Tibial nerve (tissue), 4 donors: ENCODE measurements around the gene PPP4R1. TPM values are rescaled to one million over a fixed set of nuclear protein-coding genes. Genes with fewer than 3 reads are reported as not detected.

ENCODE experiments used
- DNase-seq, 2 donors: peaks; one replicate each; pipeline ENCODE4 v3.0.0-alpha.2; 2019; ENCODE audit warnings: low spot score in 2 of 2
- H3K27ac ChIP-seq, 4 donors: fragments of 200-600 bp; sonication (generic) in 3 of 4; one replicate each; pipeline ENCODE4 v1.5.1; 2017 to 2019; ENCODE audit warnings: mild to moderate bottlenecking in 1 of 4
- H3K27me3 ChIP-seq, 2 donors: fragments of 200-600 bp; sonication (generic) in 1 of 2; one replicate each; pipeline versions ENCODE4 v1.5.1 to v1.6.0; 2017 to 2019
- H3K36me3 ChIP-seq, 3 donors: fragments of 200-600 bp; sonication (generic); one replicate each; pipeline ENCODE4 v1.5.1; 2018 to 2019
- H3K4me1 ChIP-seq, 4 donors: fragments of 200-600 bp; sonication (generic) in 3 of 4; one replicate each; pipeline ENCODE4 v1.5.1; 2017 to 2019
- H3K4me3 ChIP-seq, 4 donors: fragments of 200-600 bp; sonication (generic) in 3 of 4; one replicate each; pipeline ENCODE4 v1.5.1; 2017 to 2019; ENCODE audit warnings: mild to moderate bottlenecking in 1 of 4, moderate library complexity in 1 of 4
- H3K9me3 ChIP-seq, 4 donors: fragments of 200-600 bp; sonication (generic) in 3 of 4; one replicate each; pipeline ENCODE4 v1.5.1; 2017 to 2019
- EP300 ChIP-seq, 2 donors: sonication (generic); formaldehyde crosslinking; IDR thresholded peaks; one replicate each; pipeline ENCODE4 v1.6.1; 2017; ENCODE audit warnings: antibody characterized with exemption in 2 of 2, mild to moderate bottlenecking in 1 of 2
- POLR2A ChIP-seq, 2 donors: fragments of 450-650 bp; IDR thresholded peaks; one replicate each; pipeline ENCODE4 v1.6.1; 2017; ENCODE audit warnings: antibody characterized with exemption in 2 of 2, mild to moderate bottlenecking in 2 of 2, moderate library complexity in 2 of 2
- WGBS, 2 donors: methylation state at CpG; one replicate each; pipeline ENCODE4 v1.1.5; 2018; 5-methylcytosine and 5-hydroxymethylcytosine counted together
- total RNA-seq, 4 donors: library from RNA; depleted of rRNA; stranded (reverse); fragments of >200 nt; gene quantifications; one replicate each; pipeline ENCODE4 v1.1.0, GENCODE V29; 2016
- TF ChIP-seq, protein P1 (sequence below), 5 experiments: fragments of 200-600 bp in 3 of 5; fragments of 450-650 bp in 2 of 5; sonication (generic) in 3 of 5; IDR thresholded peaks; one replicate each; pipeline ENCODE4 v1.5.1; 2016 to 2019; ENCODE audit warnings: antibody characterized with exemption in 5 of 5, mild to moderate bottlenecking in 3 of 5, moderate library complexity in 2 of 5

PPP4R1 gene, protein sequence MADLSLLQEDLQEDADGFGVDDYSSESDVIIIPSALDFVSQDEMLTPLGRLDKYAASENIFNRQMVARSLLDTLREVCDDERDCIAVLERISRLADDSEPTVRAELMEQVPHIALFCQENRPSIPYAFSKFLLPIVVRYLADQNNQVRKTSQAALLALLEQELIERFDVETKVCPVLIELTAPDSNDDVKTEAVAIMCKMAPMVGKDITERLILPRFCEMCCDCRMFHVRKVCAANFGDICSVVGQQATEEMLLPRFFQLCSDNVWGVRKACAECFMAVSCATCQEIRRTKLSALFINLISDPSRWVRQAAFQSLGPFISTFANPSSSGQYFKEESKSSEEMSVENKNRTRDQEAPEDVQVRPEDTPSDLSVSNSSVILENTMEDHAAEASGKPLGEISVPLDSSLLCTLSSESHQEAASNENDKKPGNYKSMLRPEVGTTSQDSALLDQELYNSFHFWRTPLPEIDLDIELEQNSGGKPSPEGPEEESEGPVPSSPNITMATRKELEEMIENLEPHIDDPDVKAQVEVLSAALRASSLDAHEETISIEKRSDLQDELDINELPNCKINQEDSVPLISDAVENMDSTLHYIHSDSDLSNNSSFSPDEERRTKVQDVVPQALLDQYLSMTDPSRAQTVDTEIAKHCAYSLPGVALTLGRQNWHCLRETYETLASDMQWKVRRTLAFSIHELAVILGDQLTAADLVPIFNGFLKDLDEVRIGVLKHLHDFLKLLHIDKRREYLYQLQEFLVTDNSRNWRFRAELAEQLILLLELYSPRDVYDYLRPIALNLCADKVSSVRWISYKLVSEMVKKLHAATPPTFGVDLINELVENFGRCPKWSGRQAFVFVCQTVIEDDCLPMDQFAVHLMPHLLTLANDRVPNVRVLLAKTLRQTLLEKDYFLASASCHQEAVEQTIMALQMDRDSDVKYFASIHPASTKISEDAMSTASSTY
- 100 to 1,000 TPM in 3 of 4 donors, 10 to 100 TPM in 1; 97.7 to 124 (median 102) TPM for total RNA-seq

- peak; percentile 47 to 64 for DNase-seq
- Histone ChIP-seq H3K27ac (peak within 1 kb of the TSS; percentile 93 to 97 (median 97)), H3K27me3 (no peaks in the 10 kb centered on the region), H3K4me1 (peaks cover 0 to 48% (median 17%) of the 10 kb centered on the region in 4 donors), H3K9me3 (no peaks in the 10 kb centered on the region), H3K36me3 (peaks cover 0 to 8% (median 0%) of the 10 kb centered on the region in 3 donors), H3K4me3 (peak within 1 kb of the TSS; percentile 68 to 94 (median 88))
- TF ChIP-seq EP300 (IDR thresholded peaks at IDR 0.05) (peak in 1 of 2 donors; percentile 30), POLR2A (IDR thresholded peaks at IDR 0.05) (peak in 1 of 2 donors; percentile 64)
- TF ChIP-seq, protein P1, sequence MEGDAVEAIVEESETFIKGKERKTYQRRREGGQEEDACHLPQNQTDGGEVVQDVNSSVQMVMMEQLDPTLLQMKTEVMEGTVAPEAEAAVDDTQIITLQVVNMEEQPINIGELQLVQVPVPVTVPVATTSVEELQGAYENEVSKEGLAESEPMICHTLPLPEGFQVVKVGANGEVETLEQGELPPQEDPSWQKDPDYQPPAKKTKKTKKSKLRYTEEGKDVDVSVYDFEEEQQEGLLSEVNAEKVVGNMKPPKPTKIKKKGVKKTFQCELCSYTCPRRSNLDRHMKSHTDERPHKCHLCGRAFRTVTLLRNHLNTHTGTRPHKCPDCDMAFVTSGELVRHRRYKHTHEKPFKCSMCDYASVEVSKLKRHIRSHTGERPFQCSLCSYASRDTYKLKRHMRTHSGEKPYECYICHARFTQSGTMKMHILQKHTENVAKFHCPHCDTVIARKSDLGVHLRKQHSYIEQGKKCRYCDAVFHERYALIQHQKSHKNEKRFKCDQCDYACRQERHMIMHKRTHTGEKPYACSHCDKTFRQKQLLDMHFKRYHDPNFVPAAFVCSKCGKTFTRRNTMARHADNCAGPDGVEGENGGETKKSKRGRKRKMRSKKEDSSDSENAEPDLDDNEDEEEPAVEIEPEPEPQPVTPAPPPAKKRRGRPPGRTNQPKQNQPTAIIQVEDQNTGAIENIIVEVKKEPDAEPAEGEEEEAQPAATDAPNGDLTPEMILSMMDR (IDR thresholded peaks at IDR 0.05): no peak
- 0% methylated on average over 1 to 38 of the region's 127 CpGs for WGBS, 2 donors
Observed at GRCh38 chr18:9614401-9615279, at the start of gene PPP4R1. PPP4R1 (minus strand) TSS chr18:9614559; CDS start chr18:9614484, 75 bp downstream.

GRCh38 chr18:9663377-9663776 lies 49.0 kb upstream of the PPP4R1 start:
- no peaks in the 10 kb centered on the region for H3K27me3 ChIP-seq
- TF ChIP-seq, protein P1 (IDR thresholded peaks at IDR 0.05): no peak
- TF ChIP-seq POLR2A (IDR thresholded peaks at IDR 0.05) (no peak), EP300 (IDR thresholded peaks at IDR 0.05) (no peak)
- H3K4me1 ChIP-seq: no peaks in the 10 kb centered on the region
- no peaks in the 10 kb centered on the region for H3K9me3 ChIP-seq
- 77 to 84% methylated on average over 8 of the region's 8 CpGs for WGBS, 2 donors
- no peak overlapping the region for H3K27ac ChIP-seq
- DNase-seq: no peak
- no peaks in the 10 kb centered on the region for H3K36me3 ChIP-seq
- no peak overlapping the region for H3K4me3 ChIP-seq

- no peaks in the 10 kb centered on the region for H3K4me1 ChIP-seq
- no peak overlapping the region for H3K27ac ChIP-seq
- no peak overlapping the region for H3K4me3 ChIP-seq
- H3K36me3 ChIP-seq: no peaks in the 10 kb centered on the region
- H3K9me3 ChIP-seq: no peaks in the 10 kb centered on the region
- no peak for DNase-seq
- TF ChIP-seq POLR2A (IDR thresholded peaks at IDR 0.05) (no peak), EP300 (IDR thresholded peaks at IDR 0.05) (no peak)
- TF ChIP-seq, protein P1 (IDR thresholded peaks at IDR 0.05): no peak
- no peaks in the 10 kb centered on the region for H3K27me3 ChIP-seq
- WGBS, 2 donors: 91 to 96% methylated on average over 1 of the region's 1 CpG
Observed at GRCh38 chr18:9661564-9661963, 47.2 kb upstream of the PPP4R1 start.

DNA sequence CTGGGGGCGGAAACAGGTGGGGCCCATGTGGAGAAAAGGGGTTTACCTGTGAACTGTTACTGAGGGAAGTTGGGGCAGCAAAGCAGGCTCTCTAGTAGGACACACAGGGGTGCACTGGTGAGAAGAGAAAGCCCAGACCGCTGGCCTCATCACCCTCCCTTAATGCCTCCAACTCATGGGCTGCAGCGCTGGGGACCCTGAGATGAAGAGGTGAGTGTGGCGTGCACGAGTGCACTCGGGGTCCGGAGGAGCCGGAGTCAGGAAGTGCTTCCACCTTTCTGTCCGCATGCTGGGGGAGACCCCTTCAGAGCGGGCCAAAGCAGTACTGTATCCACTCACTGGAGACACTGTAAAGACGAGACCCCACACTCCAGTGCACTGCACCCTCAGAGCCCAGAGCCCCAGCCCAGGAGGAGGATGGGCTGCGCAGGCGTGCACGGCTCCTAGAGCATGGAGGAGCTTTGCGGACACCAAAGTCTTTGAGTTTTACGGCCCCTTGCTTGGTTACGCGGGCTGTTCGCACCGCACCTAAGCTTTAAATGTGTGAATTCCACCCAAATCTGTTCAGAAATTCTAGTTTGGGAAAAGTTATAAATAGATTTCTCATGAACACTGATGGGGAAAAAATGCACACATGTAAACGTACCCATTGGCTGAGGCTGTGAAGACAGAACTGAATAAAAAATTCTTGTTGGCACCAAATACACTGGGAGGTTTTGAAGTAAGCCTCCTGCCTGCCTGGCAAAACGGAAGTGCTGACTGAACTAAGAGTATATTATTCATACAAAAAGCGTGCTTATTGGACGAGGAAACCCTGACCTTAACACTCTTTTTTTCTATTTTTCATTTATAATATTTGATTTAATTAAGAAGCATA lies 45.4 kb upstream of the PPP4R1 start:
- Histone ChIP-seq H3K27ac (no peak overlapping the region), H3K27me3 (no peaks in the 10 kb centered on the region), H3K4me3 (no peak overlapping the region), H3K4me1 (no peaks in the 10 kb centered on the region), H3K9me3 (no peaks in the 10 kb centered on the region), H3K36me3 (no peaks in the 10 kb centered on the region)
- TF ChIP-seq POLR2A (IDR thresholded peaks at IDR 0.05) (no peak), EP300 (IDR thresholded peaks at IDR 0.05) (no peak)
- TF ChIP-seq, protein P1 (IDR thresholded peaks at IDR 0.05): no peak
- WGBS, 2 donors: 85 to 92% methylated on average over 24 of the region's 24 CpGs
- no peak for DNase-seq
